Keratinocyte (primary cell): ENCODE data around the gene DPYD.

Experiments used
- EZH2 ChIP-seq: IDR thresholded peaks from one replicate; pipeline ENCODE4 v1.6.1; 2012; ENCODE audit warnings: inconsistent platforms, mild to moderate bottlenecking, low read length, moderate library complexity
- TF ChIP-seq, protein P1 (sequence below), 3 experiments: IDR thresholded peaks in 1 of 3; conservative IDR thresholded peaks in 1 of 3; optimal IDR thresholded peaks in 1 of 3; 2 replicates in 2 of 3; 3 replicates in 1 of 3; pipeline versions ENCODE3 to v1.5.1; 2011; ENCODE audit warnings: low read length in 3 of 3, mild to moderate bottlenecking in 3 of 3, moderate library complexity in 2 of 3, control low read depth in 1 of 3, inconsistent platforms in 1 of 3; ENCODE audit not compliant: insufficient read depth in 2 of 3; ENCODE audit errors: extremely low read depth in 1 of 3

- TF ChIP-seq, protein P1, sequence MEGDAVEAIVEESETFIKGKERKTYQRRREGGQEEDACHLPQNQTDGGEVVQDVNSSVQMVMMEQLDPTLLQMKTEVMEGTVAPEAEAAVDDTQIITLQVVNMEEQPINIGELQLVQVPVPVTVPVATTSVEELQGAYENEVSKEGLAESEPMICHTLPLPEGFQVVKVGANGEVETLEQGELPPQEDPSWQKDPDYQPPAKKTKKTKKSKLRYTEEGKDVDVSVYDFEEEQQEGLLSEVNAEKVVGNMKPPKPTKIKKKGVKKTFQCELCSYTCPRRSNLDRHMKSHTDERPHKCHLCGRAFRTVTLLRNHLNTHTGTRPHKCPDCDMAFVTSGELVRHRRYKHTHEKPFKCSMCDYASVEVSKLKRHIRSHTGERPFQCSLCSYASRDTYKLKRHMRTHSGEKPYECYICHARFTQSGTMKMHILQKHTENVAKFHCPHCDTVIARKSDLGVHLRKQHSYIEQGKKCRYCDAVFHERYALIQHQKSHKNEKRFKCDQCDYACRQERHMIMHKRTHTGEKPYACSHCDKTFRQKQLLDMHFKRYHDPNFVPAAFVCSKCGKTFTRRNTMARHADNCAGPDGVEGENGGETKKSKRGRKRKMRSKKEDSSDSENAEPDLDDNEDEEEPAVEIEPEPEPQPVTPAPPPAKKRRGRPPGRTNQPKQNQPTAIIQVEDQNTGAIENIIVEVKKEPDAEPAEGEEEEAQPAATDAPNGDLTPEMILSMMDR (optimal IDR thresholded peaks at IDR 0.05 in 1 of 3, IDR thresholded peaks at IDR 0.05 in 1 of 3, conservative IDR thresholded peaks at IDR 0.05 in 1 of 3; ENCODE audit: extremely low read depth in 1 of 3, insufficient read depth in 2 of 3, low read length in 3 of 3): no peak
- no peak for TF ChIP-seq EZH2
Observed at GRCh38 chr1:97832481-97832880, 88.4 kb downstream of the DPYD start.
